GM12878 (cell line): ENCODE measurements around the gene PHF11. TPM values are rescaled to one million over a fixed set of nuclear protein-coding genes. Genes with fewer than 3 reads are reported as not detected.

Experiments
- ATAC-seq: fragments of 200-7000 bp; cut with Tn5 transposase; 3 replicates; pipeline ENCODE4 v1.9.1; 2020; ENCODE audit warnings: mild to moderate bottlenecking, moderate library complexity
- BruUV-seq: library from RNA; stranded (reverse); fragments of 400-500 nt; replicated peaks from 2 replicates; lab custom pipeline; 2021; lab: Mats Ljungman, UMichigan
- CTCF ChIA-PET: fragments of 300-600 bp; sonication (Branson Sonifier 250); formaldehyde crosslinking; extraction: SDS; loops from one replicate; lab custom pipeline; 2021; ENCODE audit warnings: inconsistent platforms; lab: Yijun Ruan, JAX
- POLR2A ChIA-PET: fragments of 350-600 bp; formaldehyde crosslinking; extraction: SDS; loops from one replicate; lab custom pipeline; 2021; ENCODE audit warnings: inconsistent platforms; lab: Charles Lee
- RAD21 ChIA-PET: fragments of 300-600 bp; sonication (Branson Sonifier 250); formaldehyde crosslinking; loops from one replicate; lab custom pipeline; 2023; ENCODE audit warnings: antibody characterized with exemption; ENCODE audit not compliant: unreplicated experiment; lab: Charles Lee
- SMC1A ChIA-PET: fragments of 300-600 bp; sonication (Branson Sonifier 250); formaldehyde crosslinking; loops from one replicate; lab custom pipeline; 2023; ENCODE audit not compliant: unreplicated experiment, uncharacterized antibody; lab: Charles Lee
- DNase-seq: peaks from one replicate; pipeline ENCODE4 v3.0.0-alpha.2; 2011; ENCODE audit warnings: low read depth, low spot score
- FAIRE-seq: peaks from 3 replicates; lab custom pipeline; 2011; peaks lifted over from hg19 to GRCh38; lab: Jason Lieb, UNC
- H2AFZ ChIP-seq: 2 replicates; pipeline ENCODE4 v1.6.0; 2011; ENCODE audit warnings: low read depth, low read length, control low read depth; ENCODE audit not compliant: control insufficient read depth
- H3K27ac ChIP-seq: 2 replicates; pipeline ENCODE4 v1.5.1; 2011; ENCODE audit warnings: control low read depth; ENCODE audit not compliant: control insufficient read depth, insufficient read depth
- H3K27me3 ChIP-seq, 2 experiments: replicated peaks in 1 of 2; 2 replicates each; pipeline versions ENCODE4 v1.6.0 to v1.6.1; 2011; ENCODE audit warnings: low read length in 1 of 2; ENCODE audit not compliant: control insufficient read depth in 2 of 2, insufficient read depth in 2 of 2
- H3K36me3 ChIP-seq, 2 experiments: 2 replicates each; pipeline ENCODE4 v1.5.1; 2011; ENCODE audit warnings: low read length in 1 of 2; ENCODE audit not compliant: control insufficient read depth in 2 of 2, insufficient read depth in 2 of 2
- H3K4me1 ChIP-seq: 2 replicates; pipeline ENCODE4 v1.6.1; 2011; ENCODE audit warnings: mild to moderate bottlenecking, low read length, moderate library complexity, mixed read lengths; ENCODE audit not compliant: control insufficient read depth, insufficient read depth
- H3K4me2 ChIP-seq: 2 replicates; pipeline ENCODE4 v1.6.0; 2011; ENCODE audit warnings: control low read depth; ENCODE audit not compliant: control insufficient read depth, insufficient read depth
- H3K4me3 ChIP-seq: fragments of 200-600 bp; sonication (generic); 2 replicates; pipeline ENCODE4 v1.5.1; 2016
- H3K79me2 ChIP-seq: 2 replicates; pipeline ENCODE4 v1.6.0; 2011; ENCODE audit warnings: low read length; ENCODE audit not compliant: control insufficient read depth, insufficient read depth
- H3K9ac ChIP-seq: 2 replicates; pipeline ENCODE4 v1.8.0; 2011; ENCODE audit warnings: low read length, control low read depth, mixed read lengths; ENCODE audit not compliant: control insufficient read depth, insufficient read depth
- H3K9me3 ChIP-seq: replicated peaks from 3 replicates; pipeline ENCODE4 v1.5.1; 2011; ENCODE audit warnings: mild to moderate bottlenecking, low read length; ENCODE audit not compliant: control insufficient read depth, insufficient read depth
- H4K20me1 ChIP-seq: 2 replicates; pipeline ENCODE4 v1.6.0; 2011; ENCODE audit not compliant: control insufficient read depth, insufficient read depth
- CBX3 ChIP-seq: fragments of 200-600 bp; sonication (generic); IDR thresholded peaks from 2 replicates; pipeline ENCODE4 v1.6.1; 2016; ENCODE audit warnings: low read depth, borderline replicate concordance
- CHD1 ChIP-seq: IDR thresholded peaks from 2 replicates; pipeline ENCODE4 v1.6.1; 2012; ENCODE audit warnings: low read depth, low read length, improper control_type of control experiment
- CREB1 ChIP-seq: IDR thresholded peaks from 2 replicates; pipeline ENCODE4 v1.6.1; 2012; ENCODE audit warnings: low read depth, mild to moderate bottlenecking, inconsistent platforms
- FOS ChIP-seq: IDR thresholded peaks from 3 replicates; pipeline ENCODE4 v1.6.1; 2011; ENCODE audit warnings: borderline replicate concordance; ENCODE audit not compliant: insufficient read length; ENCODE audit errors: extremely low read depth
- IKZF2 ChIP-seq, 2 experiments: fragments of 450-650 bp; IDR thresholded peaks; 2 replicates each; pipeline ENCODE4 v1.6.1; 2017; ENCODE audit warnings: mild to moderate bottlenecking in 2 of 2, moderate library complexity in 2 of 2
- JUND ChIP-seq: IDR thresholded peaks from 2 replicates; pipeline ENCODE4 v1.6.1; 2012; ENCODE audit warnings: low read depth, mild to moderate bottlenecking, low read length, improper control_type of control experiment, moderate library complexity
- KAT2A ChIP-seq: conservative IDR thresholded peaks from 2 replicates; pipeline ENCODE4 v1.6.1; 2011; ENCODE audit warnings: low read depth, low read length; ENCODE audit not compliant: control insufficient read depth
- KDM1A ChIP-seq: fragments of 200-600 bp; sonication (generic); IDR thresholded peaks from 2 replicates; pipeline ENCODE4 v1.6.1; 2016; ENCODE audit warnings: borderline replicate concordance
- NFIC ChIP-seq: IDR thresholded peaks from 2 replicates; pipeline ENCODE4 v1.6.1; 2012; ENCODE audit warnings: low read depth, mild to moderate bottlenecking, inconsistent platforms, low read length, moderate library complexity
- NFXL1 ChIP-seq: fragments of 450-650 bp; IDR thresholded peaks from 2 replicates; pipeline ENCODE4 v1.6.1; 2017; ENCODE audit warnings: antibody characterized with exemption, mild to moderate bottlenecking, borderline replicate concordance
- NFYA ChIP-seq: IDR thresholded peaks from 2 replicates; pipeline ENCODE4 v1.6.1; 2011; ENCODE audit warnings: low read depth, mild to moderate bottlenecking, low read length, improper control_type of control experiment, borderline replicate concordance
- SREBF2 ChIP-seq: IDR thresholded peaks from 2 replicates; pipeline ENCODE4 v1.6.1; 2012; ENCODE audit warnings: mild to moderate bottlenecking, low read length
- SUPT20H ChIP-seq: IDR thresholded peaks from 2 replicates; pipeline ENCODE4 v1.6.1; 2011; ENCODE audit warnings: low read depth, mild to moderate bottlenecking, low read length, moderate library complexity, borderline replicate concordance; ENCODE audit not compliant: control insufficient read depth
- TARDBP ChIP-seq: IDR thresholded peaks from 2 replicates; pipeline ENCODE4 v1.6.1; 2016; ENCODE audit warnings: borderline replicate concordance
- WRNIP1 ChIP-seq: IDR thresholded peaks from 2 replicates; pipeline ENCODE4 v1.6.1; 2011; ENCODE audit warnings: low read depth, low read length, improper control_type of control experiment, borderline replicate concordance
- ZNF207 ChIP-seq: fragments of 450-650 bp; IDR thresholded peaks from 2 replicates; pipeline ENCODE4 v1.6.1; 2014; ENCODE audit warnings: antibody characterized with exemption, mild to moderate bottlenecking, borderline replicate concordance
- ZZZ3 ChIP-seq: IDR thresholded peaks from 2 replicates; pipeline ENCODE4 v1.6.1; 2011; ENCODE audit warnings: low read depth; ENCODE audit not compliant: control insufficient read depth, insufficient read length
- WGBS: methylation state at CpG from one replicate; pipeline ENCODE4 v1.1.6; 2016; ENCODE audit warnings: low lambda C conversion rate; ENCODE audit not compliant: insufficient replicate concordance, insufficient coverage; ENCODE audit errors: missing lambda C conversion rate; 5-methylcytosine and 5-hydroxymethylcytosine counted together
- in situ Hi-C: fragments of 300-500 bp; cut with MboI; formaldehyde crosslinking; loops from 9 replicates; pipeline ENCODE4 v1.14.3; 2018; ENCODE audit warnings: mixed read lengths
- intact Hi-C: fragments of 100-400 bp; cut with micrococcal nuclease; formaldehyde crosslinking; loops from one replicate; pipeline ENCODE4 v1.14.2; 2022; ENCODE audit not compliant: unreplicated experiment
- polyA plus RNA-seq, 11 experiments: library from polyadenylated mRNA; depleted of rRNA in 4 of 11; unstranded in 6 of 11; stranded (reverse) in 5 of 11; fragments of >200 nt; fragmentation: Nextera tagmentation in 4 of 11; fragmentation: Illumina TruSeq in 1 of 11; extraction: Ambion mirVana in 4 of 11; extraction: Trizol in 1 of 11; gene quantifications; 1 replicate in 1 of 11; 2 replicates in 10 of 11; pipeline versions ENCODE4 v1.2.1 to v1.2.3, GENCODE V29; 2011 to 2016; ENCODE audit warnings: inconsistent platforms in 2 of 11, missing spikeins in 2 of 11, low read depth in 1 of 11
- total RNA-seq, 4 experiments: library from RNA; depleted of rRNA in 3 of 4; stranded (reverse); fragments of >200 nt in 3 of 4; fragmentation: Illumina TruSeq in 1 of 4; extraction: Trizol in 1 of 4; gene quantifications; 2 replicates each; pipeline versions ENCODE4 v1.2.1 to v1.2.3, GENCODE V29; 2013 to 2021
- TF ChIP-seq, protein P1 (sequence below): fragments of 450-650 bp; formaldehyde crosslinking; IDR thresholded peaks from 2 replicates; pipeline ENCODE4 v1.4.0; 2020; ENCODE audit warnings: mild to moderate bottlenecking, moderate library complexity
- TF ChIP-seq, protein P2 (sequence below): fragments of 450-650 bp; formaldehyde crosslinking; IDR thresholded peaks from 2 replicates; pipeline ENCODE4 v1.5.0; 2022; ENCODE audit warnings: mild to moderate bottlenecking, missing genetic modification characterization

Gene PHF11
- total and polyA plus RNA-seq, 10 of the 15 experiments (the other 5 are each of a cell fraction or from before 2014, with no cell fraction given) = 16.9 to 77.3 (median 32.7) TPM

- CTCF ChIA-PET = no interaction called here
- Histone ChIP-seq H3K4me1 (peaks cover 16% of the 10 kb centered on the region), H3K4me2 (no peak overlapping the region), H3K4me3 (no peak overlapping the region), H3K27me3 (no peaks in the 10 kb centered on the region), H3K9me3 (no peaks in the 10 kb centered on the region), H3K36me3 (peaks cover 0 to 7% of the 10 kb centered on the region in 2 experiments; a peak in 1 of 4 replicates), H4K20me1 (no peaks in the 10 kb centered on the region), H2AFZ (no peak overlapping the region), H3K9ac (no peak overlapping the region), H3K27ac (no peak overlapping the region), H3K79me2 (no peaks in the 10 kb centered on the region)
- POLR2A ChIA-PET = no interaction called here
- no peak for DNase-seq
- FAIRE-seq = no peak
- no peak for ATAC-seq
- intact Hi-C loops = no loop called here
- RAD21 ChIA-PET = no interaction called here
- 71% methylated on average over 7 of the region's 7 CpGs for WGBS
- in situ Hi-C loops = no loop called here
- TF ChIP-seq, protein P1, sequence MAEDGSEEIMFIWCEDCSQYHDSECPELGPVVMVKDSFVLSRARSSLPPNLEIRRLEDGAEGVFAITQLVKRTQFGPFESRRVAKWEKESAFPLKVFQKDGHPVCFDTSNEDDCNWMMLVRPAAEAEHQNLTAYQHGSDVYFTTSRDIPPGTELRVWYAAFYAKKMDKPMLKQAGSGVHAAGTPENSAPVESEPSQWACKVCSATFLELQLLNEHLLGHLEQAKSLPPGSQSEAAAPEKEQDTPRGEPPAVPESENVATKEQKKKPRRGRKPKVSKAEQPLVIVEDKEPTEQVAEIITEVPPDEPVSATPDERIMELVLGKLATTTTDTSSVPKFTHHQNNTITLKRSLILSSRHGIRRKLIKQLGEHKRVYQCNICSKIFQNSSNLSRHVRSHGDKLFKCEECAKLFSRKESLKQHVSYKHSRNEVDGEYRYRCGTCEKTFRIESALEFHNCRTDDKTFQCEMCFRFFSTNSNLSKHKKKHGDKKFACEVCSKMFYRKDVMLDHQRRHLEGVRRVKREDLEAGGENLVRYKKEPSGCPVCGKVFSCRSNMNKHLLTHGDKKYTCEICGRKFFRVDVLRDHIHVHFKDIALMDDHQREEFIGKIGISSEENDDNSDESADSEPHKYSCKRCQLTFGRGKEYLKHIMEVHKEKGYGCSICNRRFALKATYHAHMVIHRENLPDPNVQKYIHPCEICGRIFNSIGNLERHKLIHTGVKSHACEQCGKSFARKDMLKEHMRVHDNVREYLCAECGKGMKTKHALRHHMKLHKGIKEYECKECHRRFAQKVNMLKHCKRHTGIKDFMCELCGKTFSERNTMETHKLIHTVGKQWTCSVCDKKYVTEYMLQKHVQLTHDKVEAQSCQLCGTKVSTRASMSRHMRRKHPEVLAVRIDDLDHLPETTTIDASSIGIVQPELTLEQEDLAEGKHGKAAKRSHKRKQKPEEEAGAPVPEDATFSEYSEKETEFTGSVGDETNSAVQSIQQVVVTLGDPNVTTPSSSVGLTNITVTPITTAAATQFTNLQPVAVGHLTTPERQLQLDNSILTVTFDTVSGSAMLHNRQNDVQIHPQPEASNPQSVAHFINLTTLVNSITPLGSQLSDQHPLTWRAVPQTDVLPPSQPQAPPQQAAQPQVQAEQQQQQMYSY (CRISPR knock-in tag) = no peak
- TF ChIP-seq NFYA (no peak), KAT2A (no peak), JUND (no peak), WRNIP1 (no peak), NFXL1 (no peak), IKZF2 (IDR thresholded peaks at IDR 0.05) (no peak), CBX3 (no peak), ZZZ3 (no peak), SREBF2 (no peak), NFIC (no peak), SUPT20H (no peak), CHD1 (no peak), TARDBP (no peak), FOS (no peak), ZNF207 (no peak), KDM1A (no peak), CREB1 (no peak)
- TF ChIP-seq, protein P2, sequence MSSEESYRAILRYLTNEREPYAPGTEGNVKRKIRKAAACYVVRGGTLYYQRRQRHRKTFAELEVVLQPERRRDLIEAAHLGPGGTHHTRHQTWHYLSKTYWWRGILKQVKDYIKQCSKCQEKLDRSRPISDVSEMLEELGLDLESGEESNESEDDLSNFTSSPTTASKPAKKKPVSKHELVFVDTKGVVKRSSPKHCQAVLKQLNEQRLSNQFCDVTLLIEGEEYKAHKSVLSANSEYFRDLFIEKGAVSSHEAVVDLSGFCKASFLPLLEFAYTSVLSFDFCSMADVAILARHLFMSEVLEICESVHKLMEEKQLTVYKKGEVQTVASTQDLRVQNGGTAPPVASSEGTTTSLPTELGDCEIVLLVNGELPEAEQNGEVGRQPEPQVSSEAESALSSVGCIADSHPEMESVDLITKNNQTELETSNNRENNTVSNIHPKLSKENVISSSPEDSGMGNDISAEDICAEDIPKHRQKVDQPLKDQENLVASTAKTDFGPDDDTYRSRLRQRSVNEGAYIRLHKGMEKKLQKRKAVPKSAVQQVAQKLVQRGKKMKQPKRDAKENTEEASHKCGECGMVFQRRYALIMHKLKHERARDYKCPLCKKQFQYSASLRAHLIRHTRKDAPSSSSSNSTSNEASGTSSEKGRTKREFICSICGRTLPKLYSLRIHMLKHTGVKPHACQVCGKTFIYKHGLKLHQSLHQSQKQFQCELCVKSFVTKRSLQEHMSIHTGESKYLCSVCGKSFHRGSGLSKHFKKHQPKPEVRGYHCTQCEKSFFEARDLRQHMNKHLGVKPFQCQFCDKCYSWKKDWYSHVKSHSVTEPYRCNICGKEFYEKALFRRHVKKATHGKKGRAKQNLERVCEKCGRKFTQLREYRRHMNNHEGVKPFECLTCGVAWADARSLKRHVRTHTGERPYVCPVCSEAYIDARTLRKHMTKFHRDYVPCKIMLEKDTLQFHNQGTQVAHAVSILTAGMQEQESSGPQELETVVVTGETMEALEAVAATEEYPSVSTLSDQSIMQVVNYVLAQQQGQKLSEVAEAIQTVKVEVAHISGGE = no peak
- SMC1A ChIA-PET = no interaction called here
- BruUV-seq = no TSS peak
Measured at GRCh38 chr13:49533591-49534269, 38.0 kb downstream of the PHF11 start.
